OCI-LY1 (cell line): ENCODE measurements around the gene PPP5C.
"Not testable (repeated sequence)": the region's sequence is repeated elsewhere in the genome, so short reads cannot be mapped to it uniquely, and the experiment has no call there.

Source experiments
- H2AFZ ChIP-seq: fragments of 200-600 bp; sonication (generic), shearing (Covaris generic); 2 replicates; pipeline ENCODE4 v1.6.0; 2014; ENCODE audit warnings: antibody characterized with exemption, mild to moderate bottlenecking, low read length
- H3F3A ChIP-seq: fragments of 200-600 bp; sonication (generic), shearing (Covaris generic); 2 replicates; pipeline ENCODE4 v1.6.0; 2014; ENCODE audit warnings: mild to moderate bottlenecking, antibody characterized with exemption, low read length, moderate library complexity; ENCODE audit not compliant: insufficient read depth
- H3K27ac ChIP-seq: fragments of 200-600 bp; sonication (generic); 2 replicates; pipeline ENCODE4 v1.5.1; 2014; ENCODE audit warnings: low read length, mixed run types, mild to moderate bottlenecking, low read depth; ENCODE audit not compliant: poor library complexity, severe bottlenecking
- H3K27me3 ChIP-seq: fragments of 200-600 bp; sonication (generic); 2 replicates; pipeline ENCODE4 v1.6.0; 2014; ENCODE audit warnings: antibody characterized with exemption, mild to moderate bottlenecking, low read length, moderate library complexity; ENCODE audit not compliant: insufficient read depth
- H3K36me3 ChIP-seq: fragments of 200-600 bp; sonication (generic); 2 replicates; pipeline ENCODE4 v1.6.1; 2014; ENCODE audit warnings: mild to moderate bottlenecking, antibody characterized with exemption, low read length, moderate library complexity, mixed read lengths; ENCODE audit not compliant: insufficient read depth
- H3K4me1 ChIP-seq: fragments of 200-600 bp; sonication (generic); 2 replicates; pipeline ENCODE4 v1.5.1; 2014; ENCODE audit warnings: mild to moderate bottlenecking, low read length, moderate library complexity; ENCODE audit not compliant: insufficient read depth, severe bottlenecking
- H3K4me2 ChIP-seq: fragments of 200-600 bp; sonication (generic), shearing (Covaris generic); 2 replicates; pipeline ENCODE4 v1.6.1; 2014; ENCODE audit warnings: low read length
- H3K4me3 ChIP-seq: fragments of 200-600 bp; sonication (generic); 2 replicates; pipeline ENCODE4 v1.5.1; 2014; ENCODE audit warnings: low read length, low read depth, mild to moderate bottlenecking, mixed read lengths; ENCODE audit not compliant: poor library complexity, severe bottlenecking
- H3K79me2 ChIP-seq: fragments of 200-600 bp; shearing (Covaris generic); 2 replicates; pipeline ENCODE4 v1.6.1; 2016; ENCODE audit warnings: mixed run types, low read length, mixed read lengths; ENCODE audit not compliant: insufficient read depth
- H3K9ac ChIP-seq: fragments of 200-600 bp; sonication (generic), shearing (Covaris generic); 2 replicates; pipeline ENCODE4 v1.6.1; 2014; ENCODE audit warnings: mild to moderate bottlenecking, low read length, mixed read lengths
- H3K9me2 ChIP-seq: fragments of 200-600 bp; sonication (generic), shearing (Covaris generic); 2 replicates; pipeline ENCODE4 v1.6.1; 2014; ENCODE audit warnings: low read depth, mild to moderate bottlenecking, low read length, mixed read lengths
- H3K9me3 ChIP-seq: fragments of 200-600 bp; shearing (Covaris generic); 2 replicates; pipeline ENCODE4 v1.6.1; 2014; ENCODE audit warnings: low read length, mixed read lengths
- H4K20me1 ChIP-seq: fragments of 200-600 bp; sonication (generic), shearing (Covaris generic); 2 replicates; pipeline ENCODE4 v1.6.0; 2016; ENCODE audit warnings: mild to moderate bottlenecking, low read length; ENCODE audit not compliant: insufficient read depth
- CTCF ChIP-seq: fragments of 200-600 bp; sonication (generic), shearing (Covaris generic); IDR thresholded peaks from 2 replicates; pipeline ENCODE4 v1.5.1; 2017; ENCODE audit warnings: mild to moderate bottlenecking, antibody characterized with exemption, low read length, moderate library complexity, mixed read lengths
- EZH2 ChIP-seq: fragments of 200-600 bp; sonication (generic), shearing (Covaris generic); IDR thresholded peaks from 2 replicates; pipeline ENCODE4 v1.8.0; 2017; ENCODE audit warnings: borderline replicate concordance, mixed run types, mild to moderate bottlenecking, antibody characterized with exemption, low read length, moderate library complexity, mixed read lengths

The PPP5C gene

GRCh38 chr19:46394402-46394797 lies 47.5 kb downstream of the PPP5C start:
- no peak overlapping the region for H3K27ac ChIP-seq
- H3K36me3 ChIP-seq, result peaks cover 35% of the 10 kb centered on the region
- H3K9me2 ChIP-seq, result no peaks in the 10 kb centered on the region
- no peaks in the 10 kb centered on the region for H3K27me3 ChIP-seq
- no peak overlapping the region for H3K4me3 ChIP-seq
- H3F3A ChIP-seq, result no peaks in the 10 kb centered on the region
- no peak overlapping the region for H3K4me2 ChIP-seq
- H3K9ac ChIP-seq, result no peak overlapping the region
- no peaks in the 10 kb centered on the region for H3K9me3 ChIP-seq
- no peak overlapping the region for H2AFZ ChIP-seq
- no peaks in the 10 kb centered on the region for H4K20me1 ChIP-seq
- H3K4me1 ChIP-seq, result no peaks in the 10 kb centered on the region
- TF ChIP-seq CTCF, result no peak
- TF ChIP-seq EZH2, result no peak
- H3K79me2 ChIP-seq, result no peaks in the 10 kb centered on the region

GRCh38 chr19:46397801-46398479 lies 51.1 kb downstream of the PPP5C start:
- H3K4me3 ChIP-seq, H3K9ac ChIP-seq, H3K27me3 ChIP-seq, H3F3A ChIP-seq, H3K79me2 ChIP-seq, H4K20me1 ChIP-seq, H3K4me2 ChIP-seq, H3K9me2 ChIP-seq, H2AFZ ChIP-seq, H3K4me1 ChIP-seq, H3K27ac ChIP-seq, H3K36me3 ChIP-seq, H3K9me3 ChIP-seq: not testable (repeated sequence)

- H3K4me2 ChIP-seq, result no peak overlapping the region
- H3K27ac ChIP-seq, result no peak overlapping the region
Measured at GRCh38 chr19:46402725-46403124, 55.8 kb downstream of the PPP5C start.

More at GRCh38 chr19:46402725-46403124, 55.8 kb downstream of the PPP5C start:
- H4K20me1 ChIP-seq, result no peaks in the 10 kb centered on the region
- H3K4me1 ChIP-seq, result no peaks in the 10 kb centered on the region
- no peaks in the 10 kb centered on the region for H3K9me3 ChIP-seq
- no peaks in the 10 kb centered on the region for H3K79me2 ChIP-seq
- no peaks in the 10 kb centered on the region for H3K27me3 ChIP-seq
- H3K4me3 ChIP-seq, result no peak overlapping the region
- no peaks in the 10 kb centered on the region for H3K36me3 ChIP-seq
- TF ChIP-seq CTCF (no peak), EZH2 (no peak)
- H3F3A ChIP-seq, result no peaks in the 10 kb centered on the region
- H3K9ac ChIP-seq, result no peak overlapping the region
- H2AFZ ChIP-seq, result no peak overlapping the region
- no peaks in the 10 kb centered on the region for H3K9me2 ChIP-seq
